IMR-90 (cell line): Measurements from ENCODE around the gene ZFR2.

ENCODE experiments used
- BHLHE40 ChIP-seq: fragments of 150-350 bp; IDR thresholded peaks from 2 replicates; pipeline ENCODE4 v1.6.1; 2016; ENCODE audit warnings: mild to moderate bottlenecking, low read depth, low read length
- CEBPB ChIP-seq: IDR thresholded peaks from 2 replicates; pipeline ENCODE4 v1.6.1; 2012; ENCODE audit warnings: low read depth, low read length, improper control_type of control experiment
- CHD1 ChIP-seq: IDR thresholded peaks from 2 replicates; pipeline ENCODE4 v1.6.1; 2012; ENCODE audit warnings: low read depth, low read length, improper control_type of control experiment
- CTCF ChIP-seq: conservative IDR thresholded peaks from 2 replicates; pipeline ENCODE4 v1.5.1; 2012; ENCODE audit warnings: mild to moderate bottlenecking, low read depth, low read length, improper control_type of control experiment
- FOS ChIP-seq: fragments of 150-350 bp; IDR thresholded peaks from 2 replicates; pipeline ENCODE4 v1.6.1; 2016; ENCODE audit warnings: low read depth, low read length
- MAFK ChIP-seq: IDR thresholded peaks from 2 replicates; pipeline ENCODE4 v1.6.1; 2012; ENCODE audit warnings: low read depth, low read length, improper control_type of control experiment
- MAZ ChIP-seq: IDR thresholded peaks from 2 replicates; pipeline ENCODE4 v1.6.1; 2012; ENCODE audit warnings: low read depth, mild to moderate bottlenecking, low read length, improper control_type of control experiment, moderate library complexity, borderline replicate concordance
- MXI1 ChIP-seq: IDR thresholded peaks from 2 replicates; pipeline ENCODE4 v1.6.1; 2012; ENCODE audit warnings: low read depth, mild to moderate bottlenecking, low read length, moderate library complexity, borderline replicate concordance
- POLR2A ChIP-seq: IDR thresholded peaks from 2 replicates; pipeline ENCODE4 v1.6.1; 2012; ENCODE audit warnings: mild to moderate bottlenecking, low read depth, low read length
- RAD21 ChIP-seq: IDR thresholded peaks from 2 replicates; pipeline ENCODE4 v1.6.1; 2012; ENCODE audit warnings: low read length, improper control_type of control experiment
- RCOR1 ChIP-seq: IDR thresholded peaks from 2 replicates; pipeline ENCODE4 v1.6.1; 2012; ENCODE audit warnings: mild to moderate bottlenecking, low read length, improper control_type of control experiment; ENCODE audit not compliant: insufficient replicate concordance
- SMC3 ChIP-seq: fragments of 150-350 bp; IDR thresholded peaks from 2 replicates; pipeline ENCODE4 v1.6.1; 2016; ENCODE audit warnings: low read depth, mild to moderate bottlenecking, antibody characterized with exemption, low read length, moderate library complexity
- USF2 ChIP-seq: fragments of 150-350 bp; IDR thresholded peaks from 2 replicates; pipeline ENCODE4 v1.6.1; 2017; ENCODE audit warnings: mild to moderate bottlenecking, antibody characterized with exemption, low read length, low read depth

GRCh38 chr19:3825286-3825956, 43.4 kb downstream of the ZFR2 start:
- TF ChIP-seq CTCF (no peak), RAD21 (no peak), USF2 (no peak), POLR2A (no peak), CEBPB (no peak), MAZ (no peak), MXI1 (no peak), MAFK (no peak), BHLHE40 (no peak), FOS (no peak), CHD1 (no peak), SMC3 (no peak), RCOR1 (no peak)
